Activated CD4-positive, alpha-beta T cell treated with anti-CD3 and anti-CD28 coated beads for 24 hours (primary cell): ENCODE data around the gene AXIN1.
"Not testable (repeated sequence)": the region's sequence is repeated elsewhere in the genome, so short reads cannot be mapped to it uniquely, and the experiment has no call there.

ENCODE experiments used
- DNase-seq, 2 donors: peaks; one replicate each; pipeline ENCODE4 v3.0.0-alpha.2; 2020; ENCODE audit warnings: low read depth in 2 of 2

The AXIN1 gene

GRCh38 chr16:370443-370842 is 17.9 kb upstream of the AXIN1 start, which contains the start of gene MRPL28:
Gene MRPL28, minus strand, starts transcription at chr16:370538. Its CDS starts 320 bp downstream, at chr16:370218.
- DNase-seq, result peak; percentile 92 to 94

GRCh38 chr16:369866-370436 is 17.4 kb upstream of the AXIN1 start:
- no peak for DNase-seq

- no peak for DNase-seq
Measured at GRCh38 chr16:369275-369865, 16.8 kb upstream of the AXIN1 start.

DNA sequence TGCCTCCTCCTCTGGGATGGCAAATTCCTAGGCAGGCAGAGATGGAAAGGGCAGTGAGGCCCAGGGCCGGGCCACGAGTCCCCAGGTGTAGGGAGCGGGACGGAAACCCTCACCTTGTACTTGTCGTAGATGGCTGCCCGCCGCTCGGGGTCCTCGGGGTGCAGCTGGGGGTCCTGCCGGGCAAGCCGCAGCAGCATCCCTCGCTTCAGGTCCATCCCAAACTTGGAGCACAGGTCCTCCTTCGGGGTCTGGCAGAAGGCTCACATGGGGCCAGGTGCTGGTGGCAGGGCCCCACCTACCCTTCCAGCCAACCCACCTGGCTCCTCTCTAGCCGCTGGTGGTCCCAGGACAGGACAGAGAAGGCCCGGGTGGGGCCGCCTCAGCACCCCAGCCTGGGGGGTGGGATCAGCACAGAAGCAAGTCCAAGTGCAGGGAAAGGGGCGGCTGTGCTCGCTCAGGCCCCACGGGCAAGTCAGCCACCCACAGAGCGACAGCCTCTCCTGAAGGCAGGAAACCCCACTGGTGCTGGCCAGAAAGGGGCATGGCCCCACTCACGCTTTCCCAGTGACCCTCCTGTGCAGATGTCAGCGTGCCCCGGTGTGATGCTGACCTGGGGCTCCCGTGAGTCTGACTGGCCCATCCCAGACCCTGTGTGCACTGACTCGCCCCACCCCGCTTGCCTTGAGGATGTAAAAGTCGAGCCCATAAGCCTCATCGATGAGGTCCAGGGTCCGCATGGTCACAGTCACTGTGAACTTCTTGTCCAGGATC is 16.1 kb upstream of the AXIN1 start:
- DNase-seq, result no peak

- no peak for DNase-seq
Measured at GRCh38 chr16:367333-367903, 14.9 kb upstream of the AXIN1 start.

- no peak for DNase-seq
Measured at GRCh38 chr16:366476-366875, 14.0 kb upstream of the AXIN1 start.

- no peak for DNase-seq
Measured at GRCh38 chr16:364595-365491, 12.3 kb upstream of the AXIN1 start.

DNA sequence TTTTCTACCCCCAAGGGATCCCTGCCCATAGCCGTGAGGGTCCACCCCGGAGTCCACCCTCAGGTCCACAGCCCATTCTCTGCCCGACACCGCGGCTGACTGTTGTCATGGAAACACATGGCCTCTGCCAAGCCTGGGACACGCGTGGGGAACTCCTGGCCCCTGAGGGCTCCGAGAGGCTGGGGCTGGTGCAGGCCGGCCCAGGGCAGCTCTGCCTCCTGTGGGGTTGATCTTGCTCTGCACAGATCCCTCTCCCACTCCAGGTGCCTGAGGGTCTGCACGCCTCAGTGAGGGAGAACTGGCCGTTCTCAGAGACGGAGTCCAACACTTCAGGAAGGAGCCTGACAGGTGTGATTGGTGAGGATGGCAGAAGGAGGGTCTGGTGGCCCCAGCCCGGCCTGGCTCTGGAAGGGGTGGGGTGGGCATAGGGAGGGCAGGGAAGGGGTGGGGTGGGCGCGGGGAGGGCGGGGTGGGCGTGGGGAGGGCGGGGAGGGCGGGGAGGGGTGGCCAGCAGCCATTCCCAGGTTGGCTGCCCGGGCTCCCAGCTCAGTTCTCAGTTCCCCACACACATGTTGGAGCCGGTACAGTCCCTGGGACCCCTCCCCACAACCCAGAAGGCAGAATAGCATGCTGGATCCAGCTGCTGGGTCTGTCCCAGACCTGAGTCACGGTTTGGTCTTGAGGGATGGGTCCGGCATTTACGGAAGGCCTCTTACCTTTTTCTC is 11.4 kb upstream of the AXIN1 start:
- no peak for DNase-seq

DNA sequence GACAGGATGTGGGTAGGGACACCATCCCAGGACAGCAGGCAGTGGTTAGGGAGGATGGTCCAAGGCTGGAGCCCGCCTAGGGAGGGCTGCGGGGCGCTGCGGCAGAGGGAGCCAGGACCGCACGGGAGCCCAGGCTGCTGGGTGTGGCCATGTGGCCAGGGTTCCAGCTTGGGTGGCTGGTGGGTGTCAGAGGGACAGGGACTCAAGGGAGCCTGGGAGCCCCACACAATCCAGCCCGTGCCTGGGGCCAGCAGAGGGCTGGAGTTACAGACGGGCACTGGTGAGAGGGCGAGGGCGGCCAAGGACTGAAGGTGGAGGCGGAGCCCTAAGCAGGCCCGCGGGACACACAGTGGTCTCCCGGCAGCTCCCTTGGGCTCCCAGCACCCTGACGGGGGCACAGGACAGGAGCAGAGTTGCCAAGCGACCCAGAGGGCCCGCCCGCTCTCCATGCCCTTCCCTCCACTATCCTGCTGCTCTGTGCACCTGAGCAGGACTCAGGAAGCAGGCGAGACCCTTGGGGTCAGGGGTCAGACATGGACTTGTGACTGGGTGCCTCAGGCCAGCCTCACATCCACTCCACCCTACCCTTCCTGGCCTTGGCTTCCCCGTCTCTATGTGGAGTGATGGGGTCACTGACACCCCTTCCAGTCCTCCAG is 10.7 kb upstream of the AXIN1 start:
- no peak for DNase-seq

- not testable (repeated sequence) for DNase-seq
Measured at GRCh38 chr16:362702-362999, 10.1 kb upstream of the AXIN1 start.

DNA sequence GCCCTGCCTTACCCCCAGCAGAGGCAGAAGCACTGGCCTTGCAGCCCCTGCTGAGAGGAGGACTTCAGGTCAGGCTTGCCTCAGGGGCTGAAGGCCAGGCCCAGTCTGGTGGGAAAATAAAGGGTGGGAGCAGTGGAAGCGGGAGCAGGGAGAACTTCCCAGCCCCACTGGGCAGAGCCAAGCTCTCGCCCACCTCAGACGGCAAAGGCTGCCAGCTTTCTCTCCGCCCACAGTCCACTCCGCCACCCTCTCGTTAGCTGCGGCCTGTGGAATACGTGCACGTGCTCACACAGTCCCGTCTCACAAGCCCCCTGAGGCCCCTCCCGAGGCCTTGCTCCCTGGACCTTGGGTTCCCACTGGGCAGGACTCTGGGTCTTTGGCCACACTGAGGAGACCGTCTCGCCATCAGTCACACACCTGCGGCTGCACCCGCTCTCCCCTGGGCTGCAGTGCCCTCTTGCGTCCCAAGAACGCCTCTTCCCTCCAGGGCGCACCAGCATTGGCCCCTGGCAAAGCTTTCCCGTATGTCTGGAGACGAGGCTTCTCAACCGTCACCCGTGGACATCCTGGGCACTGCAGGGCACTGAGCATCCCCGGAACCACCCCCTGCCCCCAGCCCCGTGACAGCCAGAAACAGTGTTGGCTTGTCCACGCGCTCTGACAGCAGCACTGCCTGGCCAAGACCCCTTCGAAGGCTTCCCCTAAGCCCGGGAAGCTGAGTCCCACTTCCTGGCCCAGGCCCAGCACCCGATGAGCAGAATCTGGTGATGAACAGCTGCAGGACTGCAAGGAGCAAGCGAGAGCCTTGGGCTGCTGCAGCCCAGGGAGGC is 9.6 kb upstream of the AXIN1 start:
- DNase-seq, result peak; percentile 53 to 56

DNA sequence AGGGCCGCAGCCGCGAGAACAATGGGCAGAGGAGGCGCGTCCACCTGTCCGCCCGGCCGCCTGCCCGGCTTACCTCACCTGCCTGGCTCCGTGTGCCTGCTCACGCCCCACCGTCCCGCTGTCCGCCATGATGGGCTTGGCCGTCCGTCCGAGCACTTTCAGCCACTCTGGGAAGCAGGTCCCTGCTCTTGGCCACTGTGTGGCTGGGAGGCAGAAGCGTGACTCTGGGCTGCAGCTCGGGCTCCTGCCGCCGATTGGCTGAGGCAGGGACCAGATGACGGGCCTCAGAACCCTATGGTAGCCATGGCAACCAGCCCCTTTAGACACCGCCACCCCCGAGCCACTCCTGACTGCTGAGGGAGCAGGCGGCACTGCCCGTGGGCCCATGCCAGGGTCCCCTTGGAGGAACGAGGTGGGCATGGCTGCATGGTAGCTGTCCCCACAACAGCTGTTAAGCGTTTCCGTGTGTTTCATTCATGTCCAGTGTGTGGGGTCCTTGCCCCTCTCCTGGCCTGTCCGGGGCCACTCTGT is 8.9 kb upstream of the AXIN1 start:
- no peak for DNase-seq

DNA sequence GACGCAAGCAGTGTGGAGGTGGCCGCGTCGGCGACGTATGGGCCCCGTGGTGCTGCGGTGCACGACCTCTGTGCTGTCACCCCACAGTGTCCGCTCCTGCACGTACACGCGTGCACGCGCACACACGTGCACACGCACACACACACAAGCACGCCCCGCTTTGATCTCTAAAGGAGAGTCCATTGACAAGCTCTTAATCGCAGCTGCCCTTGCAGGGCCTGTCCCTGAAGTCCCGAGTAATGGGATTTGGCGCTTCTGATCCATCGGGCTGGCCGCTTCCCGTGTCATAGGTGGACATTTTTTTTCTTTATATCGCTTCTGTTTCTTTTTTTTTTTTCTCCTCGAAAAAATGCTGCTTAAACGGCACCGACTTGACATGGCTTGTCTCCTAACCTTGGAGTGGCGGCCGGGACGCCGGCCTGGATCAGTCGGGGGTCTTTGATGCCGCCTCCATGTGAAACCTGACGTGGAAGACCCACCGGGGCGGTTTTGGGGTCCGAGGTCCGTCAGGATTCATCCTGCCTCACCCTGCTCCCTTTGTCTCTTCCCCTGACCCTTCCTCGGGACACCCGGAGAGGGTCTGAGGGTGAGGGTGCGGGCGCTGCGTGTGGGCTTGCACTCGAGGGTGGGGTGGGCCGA is 8.3 kb upstream of the AXIN1 start:
- DNase-seq, result no peak

GRCh38 chr16:359871-360697 is 7.6 kb upstream of the AXIN1 start:
- no peak for DNase-seq

DNA sequence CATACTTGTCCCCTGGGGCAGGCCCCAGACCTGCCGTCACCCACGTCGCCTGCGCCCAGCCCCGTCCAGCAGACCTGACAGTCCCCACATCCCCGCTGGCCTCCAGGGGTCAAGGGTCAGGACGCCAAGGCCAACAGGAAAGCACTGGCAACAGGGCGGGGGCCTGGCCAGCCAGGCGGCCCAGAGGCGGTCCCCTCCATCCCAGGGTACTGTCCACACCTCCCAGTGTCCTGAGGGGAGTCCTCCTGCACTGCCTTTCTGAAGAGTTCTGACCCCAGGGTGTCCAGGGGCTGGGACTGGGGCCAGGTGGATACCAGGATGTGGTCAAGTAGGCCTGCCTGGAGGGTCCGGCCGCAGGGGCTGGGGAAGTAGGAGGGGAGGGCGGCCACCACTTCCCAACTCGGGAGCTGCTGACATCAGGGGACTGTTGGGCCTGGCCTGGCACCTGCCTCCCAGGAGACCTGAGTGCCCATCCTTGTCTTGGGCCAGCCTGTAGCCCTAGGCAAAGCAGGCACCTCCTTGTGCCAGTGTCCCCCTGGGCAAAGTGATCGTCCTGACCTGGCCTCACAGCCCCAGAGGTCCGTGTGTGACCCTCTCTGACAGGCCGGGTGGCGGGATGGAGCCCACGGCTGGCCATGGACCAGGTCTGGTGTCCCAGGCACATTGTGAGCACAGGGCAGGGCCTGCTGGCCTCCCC is 6.7 kb upstream of the AXIN1 start:
- DNase-seq, result no peak

DNA sequence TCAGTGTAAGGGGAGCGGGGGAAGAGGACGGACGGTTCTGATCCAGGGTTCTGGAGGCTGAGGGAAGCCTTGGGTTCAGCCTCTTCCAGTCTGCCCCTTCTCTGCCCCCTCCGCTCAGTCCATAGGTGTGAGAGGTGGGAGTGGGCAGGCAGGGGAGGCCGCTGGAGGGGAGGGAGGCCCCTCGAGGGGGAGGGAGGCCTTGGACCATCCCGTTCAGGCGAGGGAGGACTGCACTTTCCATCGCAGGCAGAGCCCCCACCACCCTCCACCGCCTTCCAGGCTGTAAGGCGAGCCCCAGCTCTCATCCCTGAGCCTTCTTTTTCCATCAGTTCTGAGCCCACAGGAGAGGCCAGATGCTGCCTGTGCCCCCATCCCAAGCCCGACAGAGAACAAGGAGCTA is 4.2 kb upstream of the AXIN1 start:
- no peak for DNase-seq

- DNase-seq, result no peak
Measured at GRCh38 chr16:354971-355461, 2.5 kb upstream of the AXIN1 start.
